GM19043 (cell line): ENCODE measurements around the gene NECTIN1.

Experiments
- ATAC-seq: cut with Tn5 transposase; IDR thresholded peaks from one replicate; pipeline ENCODE4 v1.9.1; 2021; ENCODE audit warnings: low read depth; ENCODE audit not compliant: unreplicated experiment

The NECTIN1 gene

GRCh38 chr11:119624102-119624615, 104.8 kb downstream of the NECTIN1 start:
- no peak for ATAC-seq

GRCh38 chr11:119623682-119624081, 105.3 kb downstream of the NECTIN1 start:
- ATAC-seq, result no peak

- no peak for ATAC-seq
Observed at GRCh38 chr11:119622454-119623143, 106.4 kb downstream of the NECTIN1 start.

GRCh38 chr11:119619665-119620064, 109.3 kb downstream of the NECTIN1 start:
- peak; percentile 65 for ATAC-seq

- ATAC-seq, result no peak
Observed at GRCh38 chr11:119618208-119618909, 110.6 kb downstream of the NECTIN1 start.

GRCh38 chr11:119617340-119617713, 111.7 kb downstream of the NECTIN1 start:
- no peak for ATAC-seq

GRCh38 chr11:119616586-119617339, 112.2 kb downstream of the NECTIN1 start:
- no peak for ATAC-seq

- ATAC-seq, result no peak
Observed at GRCh38 chr11:119615882-119616196, 113.2 kb downstream of the NECTIN1 start.

GRCh38 chr11:119615003-119615881, 113.8 kb downstream of the NECTIN1 start:
- ATAC-seq, result peak; percentile 72

- no peak for ATAC-seq
Observed at GRCh38 chr11:119614222-119615002, 114.6 kb downstream of the NECTIN1 start.

GRCh38 chr11:119612814-119613213, 116.2 kb downstream of the NECTIN1 start:
- no peak for ATAC-seq

- no peak for ATAC-seq
Observed at GRCh38 chr11:119610836-119611426, 118.1 kb downstream of the NECTIN1 start.

GRCh38 chr11:119608781-119609180, 120.2 kb downstream of the NECTIN1 start:
- no peak for ATAC-seq

- no peak for ATAC-seq
Observed at GRCh38 chr11:119608201-119608600, 120.8 kb downstream of the NECTIN1 start.

GRCh38 chr11:119607726-119608125, 121.3 kb downstream of the NECTIN1 start:
- no peak for ATAC-seq

- no peak for ATAC-seq
Observed at GRCh38 chr11:119605137-119605665, 123.8 kb downstream of the NECTIN1 start.

GRCh38 chr11:119602745-119603373, 126.1 kb downstream of the NECTIN1 start:
- ATAC-seq, result no peak

- ATAC-seq, result peak; percentile 70
Observed at GRCh38 chr11:119599864-119600541, 129.0 kb downstream of the NECTIN1 start.
